Measurements from ENCODE around the gene DSG2.

Gene DSG2

DNA sequence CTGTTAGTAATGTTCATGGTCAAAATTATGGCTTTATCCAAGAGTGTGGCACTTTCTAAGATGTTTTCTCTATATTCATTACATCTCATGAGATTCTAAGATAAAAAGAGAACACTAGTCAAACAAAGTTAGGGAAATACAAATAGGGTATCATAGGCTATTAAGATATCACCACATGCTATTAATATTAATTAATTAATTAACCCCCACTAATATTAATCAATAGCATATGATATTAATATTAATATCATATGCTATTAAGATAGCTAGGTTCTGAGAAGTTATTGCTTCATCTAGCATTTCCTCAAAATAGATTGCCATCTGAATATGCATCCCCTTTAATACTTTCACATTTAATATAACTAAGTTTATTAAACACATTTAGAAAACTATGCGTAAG is 28.3 kb upstream of the DSG2 start:
- TF ChIP-seq POLR2AphosphoS5 (IDR thresholded peaks at IDR 0.05; ENCODE audit: low read depth, low read length) = no peak
- TF ChIP-seq SIN3A (IDR thresholded peaks at IDR 0.05; ENCODE audit: borderline replicate concordance, insufficient read depth, low read length) = no peak
- no peak for TF ChIP-seq FOXP2 (optimal IDR thresholded peaks at IDR 0.05; ENCODE audit: borderline replicate concordance, extremely low read depth, extremely low read length, insufficient read depth)
- TF ChIP-seq TAF1 (IDR thresholded peaks at IDR 0.05; ENCODE audit: borderline replicate concordance, insufficient read depth, low read length) = no peak
- TF ChIP-seq, protein P1, sequence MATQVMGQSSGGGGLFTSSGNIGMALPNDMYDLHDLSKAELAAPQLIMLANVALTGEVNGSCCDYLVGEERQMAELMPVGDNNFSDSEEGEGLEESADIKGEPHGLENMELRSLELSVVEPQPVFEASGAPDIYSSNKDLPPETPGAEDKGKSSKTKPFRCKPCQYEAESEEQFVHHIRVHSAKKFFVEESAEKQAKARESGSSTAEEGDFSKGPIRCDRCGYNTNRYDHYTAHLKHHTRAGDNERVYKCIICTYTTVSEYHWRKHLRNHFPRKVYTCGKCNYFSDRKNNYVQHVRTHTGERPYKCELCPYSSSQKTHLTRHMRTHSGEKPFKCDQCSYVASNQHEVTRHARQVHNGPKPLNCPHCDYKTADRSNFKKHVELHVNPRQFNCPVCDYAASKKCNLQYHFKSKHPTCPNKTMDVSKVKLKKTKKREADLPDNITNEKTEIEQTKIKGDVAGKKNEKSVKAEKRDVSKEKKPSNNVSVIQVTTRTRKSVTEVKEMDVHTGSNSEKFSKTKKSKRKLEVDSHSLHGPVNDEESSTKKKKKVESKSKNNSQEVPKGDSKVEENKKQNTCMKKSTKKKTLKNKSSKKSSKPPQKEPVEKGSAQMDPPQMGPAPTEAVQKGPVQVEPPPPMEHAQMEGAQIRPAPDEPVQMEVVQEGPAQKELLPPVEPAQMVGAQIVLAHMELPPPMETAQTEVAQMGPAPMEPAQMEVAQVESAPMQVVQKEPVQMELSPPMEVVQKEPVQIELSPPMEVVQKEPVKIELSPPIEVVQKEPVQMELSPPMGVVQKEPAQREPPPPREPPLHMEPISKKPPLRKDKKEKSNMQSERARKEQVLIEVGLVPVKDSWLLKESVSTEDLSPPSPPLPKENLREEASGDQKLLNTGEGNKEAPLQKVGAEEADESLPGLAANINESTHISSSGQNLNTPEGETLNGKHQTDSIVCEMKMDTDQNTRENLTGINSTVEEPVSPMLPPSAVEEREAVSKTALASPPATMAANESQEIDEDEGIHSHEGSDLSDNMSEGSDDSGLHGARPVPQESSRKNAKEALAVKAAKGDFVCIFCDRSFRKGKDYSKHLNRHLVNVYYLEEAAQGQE (IDR thresholded peaks at IDR 0.05; ENCODE audit: insufficient read depth in 1 of 2, low read depth in 2 of 2, low read length in 2 of 2) = no peak

DNA sequence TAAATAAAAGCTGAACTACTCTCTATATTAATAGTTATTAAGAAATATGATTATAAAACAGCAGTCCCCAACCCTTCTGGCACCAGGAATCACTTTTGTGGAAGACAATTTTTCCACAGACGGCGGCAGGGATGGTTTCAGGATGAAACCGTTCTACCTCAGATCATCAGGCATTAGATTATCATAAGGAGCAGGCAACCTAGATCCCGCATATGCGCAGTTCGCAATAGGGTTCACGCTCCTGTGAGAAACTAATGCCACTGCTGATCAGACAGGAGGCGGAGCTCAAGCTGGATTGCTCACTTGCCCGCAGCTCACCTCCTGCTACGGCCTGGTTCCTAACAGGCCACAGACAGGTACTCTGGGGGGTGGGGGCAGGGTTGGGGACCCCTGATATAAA is 19.3 kb upstream of the DSG2 start:
- TF ChIP-seq SIN3A (IDR thresholded peaks at IDR 0.05; ENCODE audit: borderline replicate concordance, insufficient read depth, low read length) (no peak), TAF1 (IDR thresholded peaks at IDR 0.05; ENCODE audit: borderline replicate concordance, insufficient read depth, low read length) (no peak), FOXP2 (optimal IDR thresholded peaks at IDR 0.05; ENCODE audit: borderline replicate concordance, extremely low read depth, extremely low read length, insufficient read depth) (no peak), POLR2AphosphoS5 (IDR thresholded peaks at IDR 0.05; ENCODE audit: low read depth, low read length) (no peak)
- TF ChIP-seq, protein P1 (IDR thresholded peaks at IDR 0.05; ENCODE audit: insufficient read depth in 1 of 2, low read depth in 2 of 2, low read length in 2 of 2) = no peak

DNA sequence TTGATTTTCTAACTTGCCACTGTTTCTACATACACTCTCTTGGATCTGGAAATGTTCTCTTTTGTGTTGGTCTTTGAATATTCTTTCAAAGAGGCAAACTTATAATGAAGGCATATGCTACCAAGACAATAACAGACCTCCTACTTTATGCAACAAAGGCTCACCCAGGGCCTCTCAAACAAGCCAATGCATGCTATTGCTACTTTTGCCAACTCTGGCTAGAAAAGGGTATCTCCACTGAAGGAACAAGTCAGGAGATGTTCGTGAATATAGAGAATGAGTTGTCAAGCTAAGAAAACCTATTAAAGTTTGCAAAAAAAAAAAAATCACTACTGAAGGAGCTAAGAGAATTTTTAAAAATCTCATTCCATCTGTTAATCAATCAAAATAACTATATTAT is 15.9 kb upstream of the DSG2 start:
- TF ChIP-seq FOXP2 (optimal IDR thresholded peaks at IDR 0.05; ENCODE audit: borderline replicate concordance, extremely low read depth, extremely low read length, insufficient read depth) (no peak), TAF1 (IDR thresholded peaks at IDR 0.05; ENCODE audit: borderline replicate concordance, insufficient read depth, low read length) (no peak), SIN3A (IDR thresholded peaks at IDR 0.05; ENCODE audit: borderline replicate concordance, insufficient read depth, low read length) (no peak), POLR2AphosphoS5 (IDR thresholded peaks at IDR 0.05; ENCODE audit: low read depth, low read length) (no peak)
- TF ChIP-seq, protein P1 (IDR thresholded peaks at IDR 0.05; ENCODE audit: insufficient read depth in 1 of 2, low read depth in 2 of 2, low read length in 2 of 2) = no peak

DNA sequence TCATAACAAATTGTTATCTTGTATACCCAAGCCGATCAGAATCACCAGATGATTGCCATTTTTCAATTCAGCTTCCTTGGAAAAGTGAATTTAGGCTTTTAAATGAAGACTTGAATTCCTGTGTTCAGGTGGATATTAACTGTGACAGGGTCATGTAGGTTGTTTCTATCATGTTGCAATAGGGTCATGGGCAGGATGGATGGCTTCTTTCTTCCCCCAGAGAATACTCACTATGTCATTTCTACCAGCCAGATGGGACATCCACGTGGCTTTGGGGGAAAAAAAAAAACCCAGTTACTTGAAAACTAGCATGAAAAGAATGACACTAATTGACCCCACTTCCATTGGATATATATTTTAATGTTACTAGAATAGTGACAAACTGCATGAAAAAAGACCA is 14.6 kb upstream of the DSG2 start:
- TF ChIP-seq FOXP2 (optimal IDR thresholded peaks at IDR 0.05; ENCODE audit: borderline replicate concordance, extremely low read depth, extremely low read length, insufficient read depth) (no peak), POLR2AphosphoS5 (IDR thresholded peaks at IDR 0.05; ENCODE audit: low read depth, low read length) (no peak), TAF1 (IDR thresholded peaks at IDR 0.05; ENCODE audit: borderline replicate concordance, insufficient read depth, low read length) (no peak), SIN3A (IDR thresholded peaks at IDR 0.05; ENCODE audit: borderline replicate concordance, insufficient read depth, low read length) (no peak)
- TF ChIP-seq, protein P1 (IDR thresholded peaks at IDR 0.05; ENCODE audit: insufficient read depth in 1 of 2, low read depth in 2 of 2, low read length in 2 of 2) = no peak

DNA sequence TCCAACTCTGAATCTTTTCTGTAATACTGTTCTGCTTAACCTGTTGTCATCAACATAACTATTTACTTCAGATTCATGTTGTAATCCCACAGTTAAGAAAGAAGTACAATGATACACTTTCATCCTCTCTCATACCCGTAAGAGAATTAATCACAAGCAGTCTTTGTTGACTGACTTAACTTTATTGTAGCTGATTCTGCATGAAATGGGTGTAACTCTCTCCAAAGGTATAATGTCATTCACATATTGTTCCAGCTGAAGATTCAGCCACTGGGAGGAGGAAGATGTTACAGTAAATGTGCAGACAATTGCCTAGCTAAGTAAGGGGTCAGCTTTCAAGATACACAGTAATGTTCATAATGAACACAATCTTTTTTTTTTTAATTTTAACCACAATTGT is 13.5 kb upstream of the DSG2 start:
- TF ChIP-seq FOXP2 (optimal IDR thresholded peaks at IDR 0.05; ENCODE audit: borderline replicate concordance, extremely low read depth, extremely low read length, insufficient read depth) = no peak
- TF ChIP-seq, protein P1 (IDR thresholded peaks at IDR 0.05; ENCODE audit: insufficient read depth in 1 of 2, low read depth in 2 of 2, low read length in 2 of 2) = no peak
- TF ChIP-seq POLR2AphosphoS5 (IDR thresholded peaks at IDR 0.05; ENCODE audit: low read depth, low read length) = no peak
- TF ChIP-seq SIN3A (IDR thresholded peaks at IDR 0.05; ENCODE audit: borderline replicate concordance, insufficient read depth, low read length) = no peak
- TF ChIP-seq TAF1 (IDR thresholded peaks at IDR 0.05; ENCODE audit: borderline replicate concordance, insufficient read depth, low read length) = no peak
